GM21723 (cell line): ENCODE data around the gene AFTPH.

Experiments
- ATAC-seq: cut with Tn5 transposase; IDR thresholded peaks from one replicate; pipeline ENCODE4 v1.9.1; 2021; ENCODE audit warnings: mild to moderate bottlenecking, moderate library complexity; ENCODE audit not compliant: unreplicated experiment

Gene AFTPH

DNA sequence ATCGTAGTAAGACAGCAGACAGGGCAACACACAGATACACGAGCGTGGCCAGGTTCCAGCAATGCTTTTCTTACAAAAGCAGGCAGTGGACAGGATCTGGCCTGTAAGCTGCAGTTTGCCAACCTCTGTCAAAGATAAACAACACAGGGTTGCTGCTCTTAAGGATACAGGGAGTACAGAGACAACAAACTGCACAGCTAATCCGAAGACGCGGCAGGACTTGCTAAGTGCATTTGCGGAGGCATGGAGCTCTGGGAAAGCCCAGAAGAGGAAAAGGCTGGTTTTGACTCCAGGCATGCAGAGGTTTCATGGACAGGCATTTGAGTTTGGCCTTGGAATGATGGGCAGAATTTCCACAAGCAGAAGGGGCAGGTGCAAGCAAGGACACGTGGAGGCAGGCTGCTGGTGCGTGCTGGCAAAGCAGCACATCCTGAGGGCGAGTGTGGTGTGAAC is 105.2 kb downstream of the AFTPH start:
- ATAC-seq: no peak

DNA sequence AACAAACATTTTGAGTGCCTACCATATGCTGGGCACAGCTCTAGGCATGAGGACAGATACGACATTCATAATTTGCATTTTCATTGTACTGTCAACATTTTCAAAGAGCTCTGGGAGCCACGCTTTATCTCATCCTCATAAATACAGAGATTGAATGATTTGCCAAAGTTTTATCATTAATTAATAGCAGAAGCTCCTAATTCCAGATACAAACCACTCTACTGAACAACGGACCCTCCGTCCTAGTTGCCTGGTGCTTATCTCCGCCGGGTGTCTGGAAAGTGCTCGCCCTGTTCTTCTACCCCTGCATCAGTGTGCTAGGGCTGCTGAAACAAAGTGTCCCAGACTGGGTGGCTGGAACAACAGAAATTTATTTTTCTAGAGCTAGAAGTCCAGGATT is 105.7 kb downstream of the AFTPH start:
- no peak for ATAC-seq

GRCh38 chr2:64630752-64631151 is 106.6 kb downstream of the AFTPH start:
- ATAC-seq: no peak

DNA sequence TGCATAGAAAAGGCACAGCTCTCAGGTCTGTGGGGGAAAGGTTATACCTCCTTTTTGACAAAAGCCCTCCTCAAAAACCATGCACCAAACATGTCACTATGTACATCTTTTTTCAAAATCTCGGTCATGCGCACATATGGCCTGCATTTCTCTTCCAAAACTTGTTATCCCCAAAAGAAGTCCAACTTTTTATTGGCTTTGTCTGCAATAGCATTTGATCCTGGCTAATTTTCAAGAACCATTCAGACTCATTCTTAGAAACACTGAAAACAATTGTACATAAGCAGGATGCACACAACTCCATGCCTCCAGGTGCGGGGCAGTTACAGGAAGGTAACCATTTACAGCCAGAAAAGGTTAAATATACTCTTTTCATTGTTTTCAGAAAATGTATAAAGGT is 107.6 kb downstream of the AFTPH start:
- no peak for ATAC-seq

DNA sequence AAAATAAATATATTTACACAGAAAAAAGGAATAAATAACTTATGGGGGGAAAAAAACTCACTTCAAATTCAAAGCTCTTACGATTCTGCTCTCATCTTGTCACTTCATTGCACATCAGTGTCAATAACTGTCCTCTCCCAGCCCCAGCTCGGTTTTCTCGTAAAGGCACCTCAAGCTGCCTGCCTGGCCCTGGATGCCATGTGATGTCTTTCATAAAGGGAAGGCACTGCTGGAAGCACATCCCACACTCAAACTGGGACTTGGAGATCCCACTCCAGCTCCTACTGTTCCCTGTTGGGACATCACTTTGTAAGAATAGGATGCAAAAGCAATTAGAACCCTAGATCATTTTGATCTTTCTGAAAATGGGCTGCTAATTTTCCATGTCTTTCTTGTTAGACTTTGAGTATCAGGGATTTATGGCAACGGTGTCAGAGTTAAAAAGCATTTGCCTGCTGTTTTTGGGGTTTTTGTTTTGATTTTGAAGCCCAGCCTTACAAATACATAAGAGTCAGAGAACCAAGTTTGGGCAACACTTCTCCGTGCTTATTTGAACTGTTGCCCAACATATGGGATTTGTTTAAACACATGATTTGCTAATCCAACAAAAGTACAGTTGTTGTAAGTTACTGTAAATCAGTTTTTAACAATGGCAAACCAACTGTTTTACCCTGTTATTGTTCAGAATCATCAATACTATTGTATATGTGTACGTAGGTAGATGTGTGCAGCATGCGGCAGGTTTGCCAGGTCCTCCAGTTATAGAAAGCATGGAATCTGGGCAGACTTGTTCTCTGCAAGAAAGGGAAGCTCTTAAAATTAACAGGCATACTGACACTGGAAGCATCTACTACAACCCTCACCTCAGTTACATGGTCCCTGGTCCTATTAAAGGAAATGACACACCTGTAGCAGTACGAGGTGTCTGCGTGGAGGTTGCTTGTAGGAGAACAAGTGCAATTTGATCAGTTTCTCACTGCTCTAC is 109.0 kb downstream of the AFTPH start:
- no peak for ATAC-seq

- no peak for ATAC-seq
Measured at GRCh38 chr2:64634345-64635267, 110.5 kb downstream of the AFTPH start.

DNA sequence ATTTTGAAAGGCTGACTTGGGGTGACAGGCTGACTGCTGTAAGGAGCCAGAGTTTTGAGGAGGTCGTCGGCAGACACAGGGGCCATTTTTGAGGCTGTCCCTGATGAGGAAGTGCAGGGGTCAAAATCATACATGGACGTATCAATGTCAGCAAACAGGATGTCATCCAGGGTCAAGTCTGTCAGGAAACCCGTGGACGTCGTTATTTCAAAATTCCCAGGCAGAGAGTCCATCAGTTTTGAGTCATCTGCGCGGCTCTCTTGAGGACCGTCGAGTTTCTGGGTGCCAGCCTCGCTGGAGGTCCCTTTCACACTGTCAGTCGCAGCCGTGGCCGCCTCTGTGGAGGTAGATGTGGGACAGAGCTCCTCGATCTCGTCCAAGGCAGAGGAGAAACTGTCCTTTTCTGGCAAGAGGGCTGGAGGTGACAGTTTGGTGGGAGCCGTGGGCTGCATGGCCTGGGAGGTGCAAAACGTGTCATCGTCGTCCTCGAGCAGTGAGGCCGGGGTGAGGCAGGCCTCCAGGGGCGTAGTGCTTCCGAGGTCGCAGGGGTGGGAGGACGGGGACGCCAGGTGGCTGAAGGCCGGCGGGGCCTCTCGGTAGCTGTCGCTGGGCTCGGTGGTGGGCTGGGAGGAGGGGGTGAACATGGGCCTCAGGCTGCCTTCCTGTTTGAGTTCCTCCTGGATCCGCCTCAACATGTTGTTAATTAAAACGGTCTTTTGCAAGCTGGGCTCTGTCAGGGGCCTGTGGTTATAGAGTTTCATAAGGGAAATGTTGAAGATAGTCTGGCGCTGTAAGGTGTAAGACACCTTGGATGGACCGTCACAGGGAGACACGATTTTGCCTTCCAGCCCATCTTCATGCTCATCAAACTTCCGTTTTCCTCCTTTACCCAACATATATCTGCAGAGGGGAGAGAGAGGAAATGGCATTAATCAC is 112.1 kb downstream of the AFTPH start:
- peak; percentile 70 for ATAC-seq

DNA sequence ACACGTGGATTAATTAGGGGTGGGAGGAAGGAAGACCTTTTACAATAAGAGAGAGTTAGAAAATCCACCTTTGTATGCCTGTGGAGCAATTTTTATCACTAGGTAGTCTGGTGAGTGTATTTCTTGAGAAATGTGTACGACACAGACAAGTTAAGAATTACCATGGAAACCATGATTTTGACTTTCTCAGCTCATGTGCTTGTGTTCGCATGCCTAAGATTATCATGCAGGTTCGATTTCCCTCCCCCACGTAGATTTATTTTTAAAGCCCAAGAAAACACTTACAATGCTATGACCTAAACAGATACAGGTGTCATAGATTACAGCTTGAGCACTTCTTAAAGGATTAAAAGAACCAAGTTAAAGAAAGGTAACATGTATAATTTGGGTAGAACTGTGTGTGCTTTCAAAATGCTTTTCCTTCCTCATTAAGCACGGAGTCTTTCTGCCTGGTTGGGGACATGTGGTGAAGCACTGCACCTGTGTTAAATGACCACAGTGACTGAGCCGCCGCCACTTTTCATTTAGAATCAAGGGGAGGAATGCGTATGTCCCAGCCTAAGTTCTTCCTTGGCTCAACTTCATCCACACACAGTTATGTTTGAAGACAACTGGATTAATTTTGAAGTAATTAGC is 113.0 kb downstream of the AFTPH start:
- peak; percentile 58 for ATAC-seq

DNA sequence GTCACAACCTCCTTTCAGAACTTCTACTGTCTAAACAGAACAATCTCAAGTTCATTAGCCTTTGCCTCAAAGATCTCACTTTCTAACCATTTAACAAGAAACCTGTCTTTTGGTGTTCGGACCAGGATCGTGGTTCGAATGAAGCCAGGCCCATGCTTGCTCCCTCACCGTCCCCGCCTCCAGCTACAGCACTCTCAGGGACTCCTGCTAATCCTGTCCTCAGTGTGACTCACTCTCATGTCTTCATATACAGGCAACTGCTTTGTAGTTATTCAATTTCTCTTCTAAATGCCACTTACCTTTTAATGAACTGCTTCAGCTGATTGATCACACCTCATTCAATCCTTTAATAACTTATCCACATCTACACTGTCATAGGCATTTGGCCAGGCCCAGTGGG is 113.8 kb downstream of the AFTPH start:
- ATAC-seq: no peak

DNA sequence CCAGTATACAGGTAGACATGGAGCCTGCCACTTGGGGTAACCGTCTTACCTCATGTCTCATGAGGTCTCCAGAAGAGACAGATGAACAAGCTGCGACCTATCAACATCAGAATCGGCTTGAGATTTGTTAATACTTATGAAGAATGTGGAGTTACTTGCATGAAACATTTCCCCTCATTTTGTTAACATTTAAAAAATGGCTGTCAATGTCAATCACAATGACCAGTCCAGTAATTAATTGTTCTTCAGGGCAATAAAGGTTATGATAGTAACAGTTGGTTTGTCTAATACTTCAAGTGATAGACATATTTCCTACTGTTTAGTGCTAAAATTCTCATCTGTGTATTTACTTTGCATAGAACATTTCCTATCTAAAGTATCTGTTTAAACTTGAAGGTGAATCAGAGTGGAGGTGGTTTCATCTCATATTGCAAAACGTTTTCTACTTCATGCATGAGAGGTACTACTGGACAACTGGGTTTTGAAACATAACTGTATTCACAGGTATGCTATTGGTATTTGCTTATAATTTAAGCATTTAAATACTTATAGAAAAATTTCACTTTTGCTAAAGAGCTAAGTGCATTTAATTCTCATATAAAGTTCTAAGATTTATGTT is 114.5 kb downstream of the AFTPH start:
- no peak for ATAC-seq

GRCh38 chr2:64639691-64640090 is 115.6 kb downstream of the AFTPH start:
- ATAC-seq: no peak

GRCh38 chr2:64640153-64641044 is 116.3 kb downstream of the AFTPH start:
- ATAC-seq: no peak

DNA sequence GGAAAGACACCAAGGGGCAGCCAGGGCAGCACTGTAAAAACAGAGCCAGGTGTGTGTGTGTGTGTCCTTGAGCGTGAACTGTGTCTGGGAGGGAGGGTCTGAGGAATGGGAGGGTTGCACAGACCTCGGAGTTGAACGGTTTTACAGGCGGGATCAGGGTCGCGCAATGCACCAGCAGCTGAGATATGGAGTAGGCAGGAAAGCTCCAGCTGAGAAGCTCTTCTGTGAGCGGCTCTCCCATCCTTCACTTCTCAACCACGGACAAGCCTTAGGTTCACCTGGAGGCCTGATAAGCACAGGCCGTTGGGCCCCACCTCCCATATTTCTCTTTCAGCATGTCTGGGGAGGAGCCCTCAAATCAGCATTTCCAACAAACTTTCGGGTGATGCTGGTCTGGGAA is 117.5 kb downstream of the AFTPH start:
- ATAC-seq: no peak
